ENCODE data around the gene PHLDA2.

- TF ChIP-seq CTCF (IDR thresholded peaks at IDR 0.05) (no peak), POLR2A (IDR thresholded peaks at IDR 0.05) (no peak)
Observed at GRCh38 chr11:2942447-2942846, 13.2 kb upstream of the PHLDA2 start.

All from Peyer's patch (tissue), 4 donors.